Vagina (tissue), 2 donors: ENCODE measurements around the gene RIN2. TPM values are rescaled to one million over a fixed set of nuclear protein-coding genes. Genes with fewer than 3 reads are reported as not detected.
A peak's percentile ranks its signal among the peaks of the same experiment; 100 is the strongest.

Source experiments
- DNase-seq, 2 donors: peaks; one replicate each; pipeline ENCODE4 v3.0.0-alpha.2; 2017; ENCODE audit errors: extremely low spot score in 2 of 2
- H3K27ac ChIP-seq: fragments of 200-600 bp; sonication (generic); one replicate; pipeline ENCODE4 v1.5.1; 2019
- H3K27me3 ChIP-seq: fragments of 200-600 bp; sonication (generic); one replicate; pipeline ENCODE4 v1.5.1; 2019
- H3K36me3 ChIP-seq, 2 donors: fragments of 200-600 bp; sonication (generic); one replicate each; pipeline ENCODE4 v1.5.1; 2017 to 2019
- H3K4me1 ChIP-seq: fragments of 200-600 bp; sonication (generic); one replicate; pipeline ENCODE4 v1.5.1; 2019
- H3K4me3 ChIP-seq, 2 donors: fragments of 200-600 bp; sonication (generic); 1 replicate in 1 of 2; 2 replicates in 1 of 2; pipeline ENCODE4 v1.5.1; 2016 to 2019
- H3K9me3 ChIP-seq: fragments of 200-600 bp; sonication (generic); one replicate; pipeline ENCODE4 v1.5.1; 2019
- POLR2A ChIP-seq, 2 donors: fragments of 450-650 bp; IDR thresholded peaks; one replicate each; pipeline ENCODE4 v1.6.1; 2017; ENCODE audit warnings: antibody characterized with exemption in 2 of 2, mild to moderate bottlenecking in 2 of 2, moderate library complexity in 2 of 2
- POLR2AphosphoS5 ChIP-seq, 2 donors: sonication (generic); formaldehyde crosslinking; IDR thresholded peaks; one replicate each; pipeline ENCODE4 v1.9.0; 2017; ENCODE audit warnings: antibody characterized with exemption in 2 of 2, mild to moderate bottlenecking in 2 of 2, low read depth in 1 of 2; ENCODE audit not compliant: insufficient read depth in 1 of 2
- intact Hi-C: fragments of 100-400 bp; cut with DNase I; formaldehyde crosslinking; loops from one replicate; pipeline ENCODE4 v1.15.1; 2023
- total RNA-seq: library from RNA; depleted of rRNA; stranded (reverse); fragments of >200 nt; gene quantifications from one replicate; pipeline ENCODE4 v1.2.3, GENCODE V29; 2016
- TF ChIP-seq, protein P1 (sequence below), 3 experiments: fragments of 450-650 bp in 2 of 3; fragments of 200-600 bp in 1 of 3; sonication (generic) in 1 of 3; IDR thresholded peaks; one replicate each; pipeline ENCODE4 v1.5.1; 2017 to 2019; ENCODE audit warnings: antibody characterized with exemption in 3 of 3, mild to moderate bottlenecking in 2 of 3, moderate library complexity in 2 of 3

Gene RIN2
- total RNA-seq, 1 donor from 2014 or later, result 86.9 TPM

DNA sequence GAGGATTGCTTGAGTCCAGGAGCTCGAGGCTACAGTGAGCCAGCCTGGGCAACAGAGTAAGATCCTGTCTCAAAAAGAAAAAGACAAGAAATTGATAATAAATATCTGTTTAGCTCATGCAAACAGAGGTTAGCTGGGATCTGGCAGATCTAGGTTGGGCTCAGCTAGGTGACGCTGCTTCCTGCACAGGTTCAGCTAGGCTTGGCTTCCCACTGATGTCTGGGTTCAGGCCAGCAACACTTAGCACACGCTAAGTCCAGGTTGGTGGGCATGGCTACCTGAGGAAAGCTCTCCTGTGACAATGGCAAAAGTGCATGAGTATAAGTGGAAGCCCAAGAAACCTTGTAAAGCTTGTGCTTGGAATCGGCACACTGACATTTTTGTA, 48.7 kb downstream of the RIN2 start:
- TF ChIP-seq, protein P1, sequence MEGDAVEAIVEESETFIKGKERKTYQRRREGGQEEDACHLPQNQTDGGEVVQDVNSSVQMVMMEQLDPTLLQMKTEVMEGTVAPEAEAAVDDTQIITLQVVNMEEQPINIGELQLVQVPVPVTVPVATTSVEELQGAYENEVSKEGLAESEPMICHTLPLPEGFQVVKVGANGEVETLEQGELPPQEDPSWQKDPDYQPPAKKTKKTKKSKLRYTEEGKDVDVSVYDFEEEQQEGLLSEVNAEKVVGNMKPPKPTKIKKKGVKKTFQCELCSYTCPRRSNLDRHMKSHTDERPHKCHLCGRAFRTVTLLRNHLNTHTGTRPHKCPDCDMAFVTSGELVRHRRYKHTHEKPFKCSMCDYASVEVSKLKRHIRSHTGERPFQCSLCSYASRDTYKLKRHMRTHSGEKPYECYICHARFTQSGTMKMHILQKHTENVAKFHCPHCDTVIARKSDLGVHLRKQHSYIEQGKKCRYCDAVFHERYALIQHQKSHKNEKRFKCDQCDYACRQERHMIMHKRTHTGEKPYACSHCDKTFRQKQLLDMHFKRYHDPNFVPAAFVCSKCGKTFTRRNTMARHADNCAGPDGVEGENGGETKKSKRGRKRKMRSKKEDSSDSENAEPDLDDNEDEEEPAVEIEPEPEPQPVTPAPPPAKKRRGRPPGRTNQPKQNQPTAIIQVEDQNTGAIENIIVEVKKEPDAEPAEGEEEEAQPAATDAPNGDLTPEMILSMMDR (IDR thresholded peaks at IDR 0.05), result no peak
- TF ChIP-seq POLR2A (IDR thresholded peaks at IDR 0.05) (no peak), POLR2AphosphoS5 (IDR thresholded peaks at IDR 0.05; ENCODE audit: insufficient read depth in 1 of 2, low read depth in 1 of 2) (no peak)
- intact Hi-C loops, result no loop called here
- Histone ChIP-seq H3K9me3 (no peaks in the 10 kb centered on the region), H3K4me3 (no peak overlapping the region), H3K36me3 (peaks cover 0 to 9% of the 10 kb centered on the region in 2 donors), H3K4me1 (peaks cover 23% of the 10 kb centered on the region), H3K27me3 (no peaks in the 10 kb centered on the region), H3K27ac (no peak overlapping the region)
- DNase-seq, result no peak

DNA sequence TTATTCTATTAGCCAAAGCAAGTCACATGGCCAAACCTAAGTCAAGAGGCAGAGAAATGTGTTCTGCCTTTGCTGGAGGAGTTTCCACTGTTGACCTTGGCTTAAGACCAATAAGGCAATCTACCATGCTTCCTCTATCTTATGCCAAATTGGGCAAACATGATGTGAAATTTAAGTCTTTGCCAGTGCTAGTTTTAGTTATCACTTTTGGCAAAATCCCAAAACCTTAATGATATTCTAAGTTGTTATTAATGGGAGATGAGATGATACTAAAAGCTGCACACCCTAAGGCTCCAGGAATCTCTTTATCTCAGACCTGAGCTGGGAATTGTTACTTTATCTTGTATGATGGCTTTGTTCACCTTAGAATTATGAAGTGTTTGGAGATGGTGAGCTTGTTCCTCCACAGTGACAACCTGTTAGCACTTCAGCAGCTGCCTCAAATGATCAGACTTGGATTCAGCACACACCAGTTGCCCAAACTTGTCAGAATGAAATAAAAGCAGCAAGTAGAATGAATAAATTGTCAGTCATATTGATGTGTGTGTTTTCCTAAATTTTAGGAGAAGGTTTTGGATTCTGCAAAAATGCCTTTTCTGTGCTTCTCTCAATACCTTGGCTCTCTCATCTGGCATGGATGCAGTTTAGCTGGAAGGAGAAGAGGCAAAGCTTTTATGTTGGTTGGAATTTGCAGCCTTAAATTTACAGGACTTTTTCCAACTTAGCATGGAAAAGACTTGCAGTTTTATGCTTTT, 49.3 kb downstream of the RIN2 start:
- Histone ChIP-seq H3K27me3 (no peaks in the 10 kb centered on the region), H3K27ac (no peak overlapping the region)
- TF ChIP-seq, protein P1 (IDR thresholded peaks at IDR 0.05), result no peak
- TF ChIP-seq POLR2AphosphoS5 (IDR thresholded peaks at IDR 0.05; ENCODE audit: insufficient read depth in 1 of 2, low read depth in 1 of 2), result peak in 1 of 2 donors; percentile 39

More for the DNA sequence above, 49.3 kb downstream of the RIN2 start:
- intact Hi-C loops, result no loop called here
- peaks cover 23% of the 10 kb centered on the region for H3K4me1 ChIP-seq
- no peak for DNase-seq
- H3K4me3 ChIP-seq, result no peak overlapping the region
- H3K9me3 ChIP-seq, result no peaks in the 10 kb centered on the region
- H3K36me3 ChIP-seq, result peaks cover 0 to 3% of the 10 kb centered on the region in 2 donors
